Epithelial cell of proximal tubule (primary cell): ENCODE data around the gene HOXA1. TPM values are rescaled to one million over a fixed set of nuclear protein-coding genes. Genes with fewer than 3 reads are reported as not detected.

Source experiments
- DNase-seq: peaks from one replicate; pipeline ENCODE4 v3.0.0-alpha.2; 2011; ENCODE audit warnings: low read depth
- H3K4me3 ChIP-seq: 2 replicates; pipeline ENCODE4 v1.5.1; 2011; ENCODE audit warnings: low read depth, mild to moderate bottlenecking, low read length
- total RNA-seq: library from RNA; depleted of rRNA; stranded (reverse); fragments of >200 nt; gene quantifications from 2 replicates; pipeline ENCODE4 v1.2.3, GENCODE V29; 2015
- TF ChIP-seq, protein P1 (sequence below): conservative IDR thresholded peaks from 2 replicates; pipeline ENCODE4 v1.5.1; 2012; ENCODE audit warnings: low read depth, mild to moderate bottlenecking, low read length

HOXA1 gene
- total RNA-seq, 1 donor from 2014 or later: 7.1 TPM

DNA sequence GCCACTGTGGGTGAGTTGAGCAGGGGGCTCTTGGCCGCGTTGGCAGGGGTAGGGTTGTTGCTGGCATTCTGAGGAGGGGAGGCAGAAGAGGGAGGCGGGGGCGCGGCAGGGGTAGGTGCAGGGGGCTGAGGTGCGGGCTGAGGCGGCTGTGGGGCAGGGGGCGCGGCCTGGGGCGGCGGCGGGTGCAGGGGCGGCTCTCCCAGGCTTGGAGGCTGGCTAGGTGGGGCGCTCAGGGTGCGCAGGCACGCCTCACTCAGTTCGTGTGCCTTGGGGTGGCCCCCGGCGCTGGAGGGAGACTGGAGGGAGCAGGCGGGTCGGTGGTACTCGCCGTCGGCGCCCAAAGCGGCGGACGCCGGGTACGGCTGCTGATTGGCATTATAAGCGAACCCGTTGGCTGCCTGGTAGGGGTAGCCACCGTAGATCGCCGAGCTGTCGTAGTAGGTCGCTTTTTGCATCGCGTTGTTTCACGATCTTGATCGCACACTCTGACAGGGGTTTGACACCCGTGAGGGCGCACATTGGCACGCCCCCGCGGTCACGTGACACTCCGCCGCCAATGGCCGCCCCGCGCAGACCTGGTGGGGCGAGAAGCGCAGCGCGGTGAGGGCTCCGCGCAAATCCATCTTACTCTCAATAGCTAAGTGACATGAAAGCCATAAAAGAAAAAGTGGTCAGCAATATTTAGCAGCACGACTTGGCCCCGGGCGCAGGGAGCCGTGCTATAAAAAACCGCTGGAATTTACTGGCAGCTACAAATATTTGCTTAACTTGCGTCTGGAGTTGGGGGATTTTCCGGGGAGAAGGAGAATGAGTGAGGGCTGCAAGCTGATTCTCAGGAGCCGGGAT, 14.6 kb upstream of the HOXA1 start:
- DNase-seq: no peak
- H3K4me3 ChIP-seq: peak overlapping the region; percentile 74

DNA sequence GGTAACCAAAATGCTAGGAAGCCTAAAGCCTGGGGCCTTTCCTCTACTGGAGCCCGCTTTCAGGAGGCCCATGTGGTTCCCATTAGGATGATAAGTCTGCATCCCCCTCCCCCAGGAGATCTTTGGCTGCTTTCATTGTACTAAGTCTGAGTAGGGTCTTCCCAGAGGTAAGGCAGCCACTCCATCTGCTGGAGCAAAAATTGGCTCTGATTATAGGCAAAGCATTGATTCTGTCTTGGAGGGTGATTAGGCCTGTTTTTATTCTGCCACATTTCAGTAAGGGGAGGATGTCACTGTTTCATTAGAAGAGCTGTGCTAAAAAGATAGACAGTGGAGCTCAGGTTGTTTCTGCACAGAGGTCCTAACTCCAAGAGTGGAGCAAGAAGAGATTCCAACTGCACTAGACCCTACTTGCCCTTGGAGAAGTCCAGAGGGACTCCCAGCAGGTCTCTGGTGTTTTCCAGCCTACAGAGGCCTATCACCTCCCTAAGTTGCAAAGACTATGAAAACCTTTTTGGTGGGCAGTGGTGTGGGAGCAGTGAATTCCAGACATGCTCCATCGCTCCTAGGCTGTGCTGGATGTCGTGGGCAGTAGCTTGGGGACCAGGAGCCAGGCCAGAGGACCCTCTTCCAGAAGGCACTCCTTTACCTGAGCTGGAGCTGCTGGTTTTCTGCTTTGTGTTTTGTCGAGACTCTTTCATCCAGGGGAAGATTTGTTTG, 13.8 kb upstream of the HOXA1 start:
- TF ChIP-seq, protein P1, sequence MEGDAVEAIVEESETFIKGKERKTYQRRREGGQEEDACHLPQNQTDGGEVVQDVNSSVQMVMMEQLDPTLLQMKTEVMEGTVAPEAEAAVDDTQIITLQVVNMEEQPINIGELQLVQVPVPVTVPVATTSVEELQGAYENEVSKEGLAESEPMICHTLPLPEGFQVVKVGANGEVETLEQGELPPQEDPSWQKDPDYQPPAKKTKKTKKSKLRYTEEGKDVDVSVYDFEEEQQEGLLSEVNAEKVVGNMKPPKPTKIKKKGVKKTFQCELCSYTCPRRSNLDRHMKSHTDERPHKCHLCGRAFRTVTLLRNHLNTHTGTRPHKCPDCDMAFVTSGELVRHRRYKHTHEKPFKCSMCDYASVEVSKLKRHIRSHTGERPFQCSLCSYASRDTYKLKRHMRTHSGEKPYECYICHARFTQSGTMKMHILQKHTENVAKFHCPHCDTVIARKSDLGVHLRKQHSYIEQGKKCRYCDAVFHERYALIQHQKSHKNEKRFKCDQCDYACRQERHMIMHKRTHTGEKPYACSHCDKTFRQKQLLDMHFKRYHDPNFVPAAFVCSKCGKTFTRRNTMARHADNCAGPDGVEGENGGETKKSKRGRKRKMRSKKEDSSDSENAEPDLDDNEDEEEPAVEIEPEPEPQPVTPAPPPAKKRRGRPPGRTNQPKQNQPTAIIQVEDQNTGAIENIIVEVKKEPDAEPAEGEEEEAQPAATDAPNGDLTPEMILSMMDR: no peak
- peak overlapping the region; percentile 5 for H3K4me3 ChIP-seq
- DNase-seq: no peak

More for the DNA sequence above, 14.6 kb upstream of the HOXA1 start:
- TF ChIP-seq, protein P1: no peak

- peak overlapping the region; percentile 35 for H3K4me3 ChIP-seq
- TF ChIP-seq, protein P1: no peak
- DNase-seq: no peak
Observed at GRCh38 chr7:27108390-27109127, 12.8 kb upstream of the HOXA1 start.

DNA sequence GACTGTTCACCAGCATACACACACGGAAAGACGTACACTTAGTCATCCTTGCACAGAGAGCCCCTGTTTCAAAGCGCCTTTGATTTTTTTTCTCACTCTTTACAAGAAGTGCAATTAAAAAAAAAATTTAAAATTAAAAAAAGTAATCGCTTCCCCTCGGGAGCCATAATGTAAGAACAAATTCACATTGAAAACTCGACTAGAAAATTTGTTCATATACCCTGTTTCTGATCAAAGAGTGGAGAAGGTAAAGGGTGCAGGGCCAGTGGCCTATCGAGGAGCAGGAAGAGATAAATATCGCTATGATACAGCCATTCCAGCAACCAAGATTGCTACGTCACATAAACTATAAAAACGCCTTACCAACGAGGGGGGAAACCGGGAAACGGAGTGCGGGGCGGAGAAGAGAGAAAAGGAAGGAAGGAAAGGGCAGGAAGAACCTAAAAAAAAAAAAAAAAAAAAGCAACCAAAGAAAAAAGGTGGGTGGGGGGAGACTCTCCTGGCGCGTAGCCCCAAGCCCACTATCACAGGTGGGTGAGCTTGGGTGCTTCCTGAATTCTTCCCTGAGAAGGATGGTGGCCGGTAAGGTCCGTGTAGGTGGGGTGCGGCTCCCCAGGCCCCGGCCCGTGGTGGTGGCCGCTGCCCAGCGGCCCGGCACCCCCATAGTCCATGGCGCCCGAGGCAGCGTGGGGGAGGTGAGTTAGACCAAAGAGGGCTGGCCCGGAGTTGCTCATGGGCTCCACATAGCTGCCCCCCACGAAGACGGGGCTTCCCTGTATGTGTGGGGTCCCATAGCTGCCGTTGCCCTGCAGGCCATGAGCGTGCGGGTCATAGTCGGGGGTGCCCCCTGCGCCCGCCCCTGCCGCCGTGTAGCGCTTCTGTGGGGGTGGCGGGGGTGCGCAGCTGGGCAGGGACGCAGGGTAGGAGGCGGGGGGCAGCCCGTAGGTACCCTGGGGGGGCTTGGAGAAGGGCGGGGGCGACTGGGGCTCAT, 11.9 kb upstream of the HOXA1 start:
- H3K4me3 ChIP-seq: peak overlapping the region; percentile 35
- TF ChIP-seq, protein P1: no peak
- DNase-seq: no peak

GRCh38 chr7:27106901-27107240, 11.1 kb upstream of the HOXA1 start:
- peak overlapping the region; percentile 35 for H3K4me3 ChIP-seq
- no peak for DNase-seq
- TF ChIP-seq, protein P1: no peak
